Suprapubic skin (tissue), 4 donors: ENCODE data around the gene AGPAT4. TPM values are rescaled to one million over a fixed set of nuclear protein-coding genes. Genes with fewer than 3 reads are reported as not detected.
"Not testable (repeated sequence)": the region's sequence is repeated elsewhere in the genome, so short reads cannot be mapped to it uniquely, and the experiment has no call there.

Experiments
- DNase-seq, 2 donors: peaks; one replicate each; pipeline ENCODE4 v3.0.0-alpha.2; 2019; ENCODE audit warnings: low spot score in 2 of 2
- H3K27ac ChIP-seq: fragments of 200-600 bp; sonication (generic); one replicate; pipeline ENCODE4 v1.5.1; 2019
- H3K27me3 ChIP-seq: fragments of 200-600 bp; sonication (generic); one replicate; pipeline ENCODE4 v1.5.1; 2019
- H3K36me3 ChIP-seq: fragments of 200-600 bp; sonication (generic); one replicate; pipeline ENCODE4 v1.5.1; 2019
- H3K4me1 ChIP-seq: fragments of 200-600 bp; sonication (generic); one replicate; pipeline ENCODE4 v1.5.1; 2019
- H3K4me3 ChIP-seq: fragments of 200-600 bp; sonication (generic); one replicate; pipeline ENCODE4 v1.5.1; 2019; ENCODE audit warnings: mild to moderate bottlenecking
- H3K9me3 ChIP-seq: fragments of 200-600 bp; sonication (generic); one replicate; pipeline ENCODE4 v1.5.1; 2019
- EP300 ChIP-seq: sonication (generic); formaldehyde crosslinking; IDR thresholded peaks from one replicate; pipeline ENCODE4 v1.6.1; 2017; ENCODE audit warnings: antibody characterized with exemption
- POLR2A ChIP-seq, 2 donors: fragments of 450-650 bp; IDR thresholded peaks; one replicate each; pipeline ENCODE4 v1.6.1; 2017; ENCODE audit warnings: antibody characterized with exemption in 2 of 2, mild to moderate bottlenecking in 2 of 2, moderate library complexity in 2 of 2
- POLR2AphosphoS5 ChIP-seq, 3 donors: sonication (generic); formaldehyde crosslinking; IDR thresholded peaks; one replicate each; pipeline ENCODE4 v1.6.1; 2017; ENCODE audit warnings: antibody characterized with exemption in 3 of 3
- WGBS: methylation state at CpG from one replicate; pipeline ENCODE4 v1.1.5; 2018; 5-methylcytosine and 5-hydroxymethylcytosine counted together
- total RNA-seq, 4 donors: library from RNA; depleted of rRNA; stranded (reverse); fragments of >200 nt; gene quantifications; one replicate each; pipeline ENCODE4 v1.1.0, GENCODE V29; 2016
- TF ChIP-seq, protein P1 (sequence below), 2 donors: fragments of 200-600 bp in 1 of 2; fragments of 450-650 bp in 1 of 2; sonication (generic) in 1 of 2; IDR thresholded peaks; one replicate each; pipeline ENCODE4 v1.5.1; 2016 to 2019; ENCODE audit warnings: antibody characterized with exemption in 2 of 2, mild to moderate bottlenecking in 1 of 2, moderate library complexity in 1 of 2

The AGPAT4 gene
- total RNA-seq, 4 donors from 2014 or later: 1.1 to 4.1 (median 2.9) TPM

- no peak for TF ChIP-seq POLR2A (IDR thresholded peaks at IDR 0.05)
- TF ChIP-seq EP300: no peak
- TF ChIP-seq, protein P1, sequence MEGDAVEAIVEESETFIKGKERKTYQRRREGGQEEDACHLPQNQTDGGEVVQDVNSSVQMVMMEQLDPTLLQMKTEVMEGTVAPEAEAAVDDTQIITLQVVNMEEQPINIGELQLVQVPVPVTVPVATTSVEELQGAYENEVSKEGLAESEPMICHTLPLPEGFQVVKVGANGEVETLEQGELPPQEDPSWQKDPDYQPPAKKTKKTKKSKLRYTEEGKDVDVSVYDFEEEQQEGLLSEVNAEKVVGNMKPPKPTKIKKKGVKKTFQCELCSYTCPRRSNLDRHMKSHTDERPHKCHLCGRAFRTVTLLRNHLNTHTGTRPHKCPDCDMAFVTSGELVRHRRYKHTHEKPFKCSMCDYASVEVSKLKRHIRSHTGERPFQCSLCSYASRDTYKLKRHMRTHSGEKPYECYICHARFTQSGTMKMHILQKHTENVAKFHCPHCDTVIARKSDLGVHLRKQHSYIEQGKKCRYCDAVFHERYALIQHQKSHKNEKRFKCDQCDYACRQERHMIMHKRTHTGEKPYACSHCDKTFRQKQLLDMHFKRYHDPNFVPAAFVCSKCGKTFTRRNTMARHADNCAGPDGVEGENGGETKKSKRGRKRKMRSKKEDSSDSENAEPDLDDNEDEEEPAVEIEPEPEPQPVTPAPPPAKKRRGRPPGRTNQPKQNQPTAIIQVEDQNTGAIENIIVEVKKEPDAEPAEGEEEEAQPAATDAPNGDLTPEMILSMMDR (IDR thresholded peaks at IDR 0.05): no peak
- no peak for TF ChIP-seq POLR2AphosphoS5 (IDR thresholded peaks at IDR 0.05)
- 85% methylated on average over 8 of the region's 8 CpGs for WGBS
- H3K4me3 ChIP-seq: no peak overlapping the region
- no peaks in the 10 kb centered on the region for H3K27me3 ChIP-seq
- no peak overlapping the region for H3K27ac ChIP-seq
- H3K36me3 ChIP-seq: no peaks in the 10 kb centered on the region
- H3K4me1 ChIP-seq: no peaks in the 10 kb centered on the region
- H3K9me3 ChIP-seq: no peaks in the 10 kb centered on the region
- no peak for DNase-seq
Measured at GRCh38 chr6:161181121-161181520, 92.7 kb downstream of the AGPAT4 start.

DNA sequence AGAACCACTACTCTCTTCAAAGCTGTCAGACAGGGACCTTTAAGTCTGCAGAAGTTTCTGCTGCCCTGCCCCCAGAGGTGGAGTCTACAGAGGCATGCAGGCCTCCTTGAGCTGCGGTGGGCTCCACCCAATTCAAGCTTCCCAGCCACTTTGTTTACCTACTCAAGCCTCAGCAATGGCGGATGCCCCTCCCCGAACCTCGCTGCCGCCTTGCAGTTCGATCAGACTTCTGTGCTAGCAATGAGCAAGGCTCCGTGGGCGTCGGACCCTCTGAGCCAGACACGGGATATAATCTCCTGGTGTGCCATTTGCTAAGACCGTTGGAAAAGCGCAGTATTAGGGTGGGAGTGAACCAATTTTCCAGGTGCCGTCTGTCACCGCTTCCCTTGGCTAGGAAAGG lies 95.7 kb downstream of the AGPAT4 start:
- not testable (repeated sequence) for H3K9me3 ChIP-seq, H3K4me1 ChIP-seq, H3K27ac ChIP-seq, H3K36me3 ChIP-seq, H3K4me3 ChIP-seq, H3K27me3 ChIP-seq
- DNase-seq: peak; percentile 49 to 70
- WGBS: 97% methylated on average over 14 of the region's 14 CpGs

DNA sequence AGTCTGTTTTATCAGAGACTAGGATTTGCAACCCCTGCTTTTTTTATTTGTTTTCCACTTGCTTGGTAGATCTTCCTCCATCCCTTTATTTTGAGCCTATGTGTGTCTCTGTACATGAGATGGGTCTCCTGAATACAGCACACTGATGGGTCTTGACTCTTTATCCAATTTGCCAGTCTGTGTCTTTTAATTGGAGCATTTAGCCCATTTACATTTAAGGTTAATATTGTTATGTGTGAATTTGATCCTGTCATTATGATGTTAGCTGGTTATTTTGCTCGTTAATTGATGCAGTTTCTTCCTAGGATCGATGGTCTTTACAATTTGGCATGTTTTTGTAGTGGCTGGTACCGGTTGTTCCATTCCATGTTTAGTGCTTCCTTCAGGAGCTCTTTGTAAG lies 97.4 kb downstream of the AGPAT4 start:
- WGBS: 92% methylated on average over 3 of the region's 3 CpGs
- not testable (repeated sequence) for H3K27me3 ChIP-seq, H3K4me1 ChIP-seq, H3K36me3 ChIP-seq, H3K9me3 ChIP-seq, DNase-seq, H3K27ac ChIP-seq, H3K4me3 ChIP-seq

DNA sequence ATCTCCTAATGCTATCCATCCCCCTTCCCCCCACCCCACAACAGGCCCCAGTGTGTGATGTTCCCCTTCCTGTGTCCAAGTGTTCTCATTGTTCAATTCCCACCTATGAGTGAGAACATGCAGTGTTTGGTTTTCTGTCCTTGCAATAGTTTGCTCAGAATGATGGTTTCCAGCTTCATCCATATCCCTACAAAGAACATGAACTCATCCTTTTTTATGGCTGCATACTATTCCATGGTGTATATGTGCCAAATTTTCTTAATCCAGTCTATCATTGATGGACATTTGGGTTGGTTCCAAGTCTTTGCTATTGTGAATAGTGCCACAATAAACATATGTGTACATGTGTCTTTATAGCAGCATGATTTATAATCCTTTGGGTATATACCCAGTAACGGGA lies 101.1 kb downstream of the AGPAT4 start:
- not testable (repeated sequence) for H3K9me3 ChIP-seq, H3K27ac ChIP-seq, H3K4me3 ChIP-seq, DNase-seq, H3K36me3 ChIP-seq, H3K27me3 ChIP-seq, H3K4me1 ChIP-seq
- 0% methylated on average over 1 of the region's 1 CpG for WGBS

GRCh38 chr6:161171207-161171606 lies 102.7 kb downstream of the AGPAT4 start:
- Histone ChIP-seq H3K36me3 (peaks cover 1% of the 10 kb centered on the region), H3K4me3 (no peak overlapping the region), H3K27me3 (no peaks in the 10 kb centered on the region), H3K27ac (no peak overlapping the region), H3K9me3 (no peaks in the 10 kb centered on the region), H3K4me1 (no peaks in the 10 kb centered on the region)
- no peak for TF ChIP-seq POLR2AphosphoS5 (IDR thresholded peaks at IDR 0.05)
- TF ChIP-seq EP300: no peak
- TF ChIP-seq, protein P1 (IDR thresholded peaks at IDR 0.05): no peak
- TF ChIP-seq POLR2A (IDR thresholded peaks at IDR 0.05): no peak
- peak in 1 of 2 donors; percentile 23 for DNase-seq
- 93% methylated on average over 2 of the region's 2 CpGs for WGBS

GRCh38 chr6:161169696-161170095 lies 104.2 kb downstream of the AGPAT4 start:
- H3K27ac ChIP-seq: no peak overlapping the region
- peak in 1 of 2 donors; percentile 73 for DNase-seq

DNA sequence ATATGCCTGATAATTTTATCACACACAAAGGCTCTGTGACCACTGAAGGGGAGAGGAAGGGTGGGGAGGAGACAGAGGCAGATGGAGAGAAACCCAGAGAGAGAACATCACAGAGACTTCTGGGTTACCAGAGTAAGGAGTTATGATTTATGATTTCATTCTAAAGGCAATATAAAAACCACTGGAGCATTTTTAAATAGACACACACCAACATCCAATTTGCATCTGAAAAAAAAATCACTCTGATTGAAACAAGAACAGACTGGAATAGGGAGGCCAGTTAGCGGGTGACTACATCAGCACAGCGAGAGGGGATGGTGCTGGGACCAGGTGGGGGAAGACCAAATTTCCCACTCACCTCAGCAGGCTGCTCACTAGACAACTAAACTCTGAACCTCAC lies 104.8 kb downstream of the AGPAT4 start:
- Histone ChIP-seq H3K36me3 (peaks cover 12% of the 10 kb centered on the region), H3K27ac (no peak overlapping the region), H3K9me3 (no peaks in the 10 kb centered on the region), H3K4me3 (no peak overlapping the region), H3K27me3 (no peaks in the 10 kb centered on the region), H3K4me1 (no peaks in the 10 kb centered on the region)
- peak in 1 of 2 donors; percentile 12 for DNase-seq
- 57% methylated on average over 2 of the region's 2 CpGs for WGBS
- TF ChIP-seq EP300 (no peak), POLR2A (IDR thresholded peaks at IDR 0.05) (no peak), POLR2AphosphoS5 (IDR thresholded peaks at IDR 0.05) (no peak)
- TF ChIP-seq, protein P1 (IDR thresholded peaks at IDR 0.05): no peak

More at GRCh38 chr6:161169696-161170095, 104.2 kb downstream of the AGPAT4 start:
- Histone ChIP-seq H3K4me1 (no peaks in the 10 kb centered on the region), H3K36me3 (peaks cover 7% of the 10 kb centered on the region), H3K27me3 (no peaks in the 10 kb centered on the region), H3K9me3 (no peaks in the 10 kb centered on the region), H3K4me3 (no peak overlapping the region)
- WGBS: 52% methylated on average over 4 of the region's 4 CpGs
- no peak for TF ChIP-seq POLR2AphosphoS5 (IDR thresholded peaks at IDR 0.05)
- TF ChIP-seq POLR2A (IDR thresholded peaks at IDR 0.05): no peak
